ENCODE results near the gene SF3B4. TPM values are rescaled to one million over a fixed set of nuclear protein-coding genes. Genes with fewer than 3 reads are reported as not detected.
A peak's percentile ranks its signal among the peaks of the same experiment; 100 is the strongest.

The SF3B4 gene
- total RNA-seq, 2 donors from 2014 or later = 85.8 to 93.8 TPM

DNA sequence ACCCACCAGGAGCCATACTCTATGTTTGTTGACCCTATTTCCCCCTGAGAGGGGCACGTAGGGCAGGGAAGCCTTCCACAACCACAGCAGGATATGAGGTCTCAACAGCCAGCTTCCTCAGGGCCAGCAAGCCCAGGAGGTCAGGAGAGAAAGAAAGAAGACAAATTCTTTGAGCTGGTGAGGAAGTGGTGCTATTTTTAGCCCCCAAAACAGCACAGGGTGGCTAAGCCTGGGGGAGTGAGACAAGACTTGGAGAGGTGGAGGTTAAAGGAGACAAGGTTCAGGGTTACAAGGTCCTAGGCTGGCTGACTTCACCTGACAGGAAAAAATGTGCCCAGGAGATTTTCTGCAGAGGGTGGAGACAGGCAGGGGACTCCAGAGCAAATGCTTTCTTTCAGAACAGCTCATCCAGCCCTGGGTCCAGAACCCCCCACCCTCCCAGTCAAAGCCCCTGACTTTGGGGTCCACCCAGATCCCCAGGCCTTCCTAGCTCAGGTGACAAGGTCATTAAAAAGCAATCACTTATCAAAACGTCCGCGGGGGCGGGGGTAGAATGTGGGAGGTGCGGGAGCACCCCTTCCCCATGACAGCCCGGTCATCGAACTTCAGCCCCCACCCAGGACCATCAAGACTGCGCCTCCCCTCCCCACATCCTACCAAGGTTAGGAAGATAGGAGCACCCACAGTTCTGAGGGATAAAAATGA is 11.3 kb downstream of the SF3B4 start:
- Mint-ChIP-seq H3K9me3 (no peaks in the 10 kb centered on the region), H3K4me1 (peaks cover 27% of the 10 kb centered on the region), H3K4me3 (peak overlapping the region; percentile 74), H3K36me3 (ENCODE audit: low read depth) (peaks cover 7% of the 10 kb centered on the region), H3K27ac (no peak overlapping the region), H3K27me3 (ENCODE audit: insufficient read depth) (peaks cover 3% of the 10 kb centered on the region)
- H3K4me3 ChIP-seq (ENCODE audit: low read length) = peak overlapping the region; percentile 92
- 11% methylated on average over 8 of the region's 9 CpGs; no CpG with 5 or more reads in 1 of the 2 experiments for WGBS, 2 experiments (ENCODE audit: insufficient coverage in 1 of 2, insufficient read length in 1 of 2)
- no peak overlapping the region for H3K9ac ChIP-seq (ENCODE audit: extremely low read depth, low read length, poor library complexity, severe bottlenecking)
- H3K4me1 ChIP-seq (ENCODE audit: control insufficient read depth, insufficient read depth, low read length) = peaks cover 10% of the 10 kb centered on the region
- peak; percentile 50 for DNase-seq
- no peak overlapping the region for H3K27ac ChIP-seq (ENCODE audit: low read depth, low read length)
- peaks cover 3% of the 10 kb centered on the region for H3K36me3 ChIP-seq (ENCODE audit: control insufficient read depth, insufficient read depth, low read length)
- H3K9me3 ChIP-seq (ENCODE audit: control insufficient read depth, low read length) = no peaks in the 10 kb centered on the region
- no peak for TF ChIP-seq CTCF (conservative IDR thresholded peaks at IDR 0.05)
- H3K27me3 ChIP-seq (ENCODE audit: control insufficient read depth, insufficient read depth, low read length, poor library complexity, severe bottlenecking) = no peaks in the 10 kb centered on the region

DNA sequence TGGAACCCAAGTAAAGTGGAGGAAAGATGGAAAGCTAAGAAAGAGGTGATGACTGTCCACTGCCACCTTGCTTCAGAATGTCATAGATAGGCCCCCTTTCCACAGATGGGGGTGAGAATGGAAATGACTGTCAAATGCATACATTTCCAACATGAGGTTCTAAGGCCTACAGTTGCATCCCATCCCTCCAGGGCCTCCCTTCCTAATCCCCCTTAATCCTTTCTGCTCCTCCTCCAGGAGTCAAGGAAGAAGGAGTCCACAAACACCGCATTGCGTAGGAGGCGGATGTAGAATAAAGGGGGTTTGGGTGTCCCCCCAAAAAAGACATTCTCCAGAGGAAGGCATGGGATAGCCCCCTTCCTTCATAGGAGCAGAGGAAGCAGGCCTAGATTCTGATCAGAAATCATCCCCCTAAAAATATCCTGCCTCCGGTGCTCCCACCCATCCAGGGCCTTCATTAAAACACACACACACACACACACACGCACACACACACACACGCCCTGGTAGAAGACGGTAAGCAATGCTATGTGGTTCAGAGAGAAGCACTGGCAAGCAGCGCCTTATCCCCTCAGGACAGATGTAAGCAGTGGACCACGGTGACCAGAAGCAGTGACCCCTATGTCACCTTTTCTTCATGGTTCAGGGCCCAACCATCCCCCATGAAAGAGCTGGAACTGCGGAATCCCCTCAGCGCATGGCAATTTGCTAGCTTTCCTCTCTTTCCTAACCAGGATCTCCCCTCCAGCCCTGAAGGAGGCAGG is 12.0 kb downstream of the SF3B4 start:
- peaks cover 10% of the 10 kb centered on the region for H3K4me1 ChIP-seq (ENCODE audit: control insufficient read depth, insufficient read depth, low read length)
- Mint-ChIP-seq H3K9me3 (no peaks in the 10 kb centered on the region), H3K4me3 (peak overlapping the region; percentile 74), H3K4me1 (peaks cover 27% of the 10 kb centered on the region), H3K27ac (no peak overlapping the region), H3K27me3 (ENCODE audit: insufficient read depth) (peaks cover 3% of the 10 kb centered on the region), H3K36me3 (ENCODE audit: low read depth) (peaks cover 7% of the 10 kb centered on the region)
- H3K27me3 ChIP-seq (ENCODE audit: control insufficient read depth, insufficient read depth, low read length, poor library complexity, severe bottlenecking) = no peaks in the 10 kb centered on the region
- DNase-seq = no peak
- 79 to 89% methylated on average over 4 to 11 of the region's 11 CpGs for WGBS, 2 experiments (ENCODE audit: insufficient coverage in 1 of 2, insufficient read length in 1 of 2)
- H3K9ac ChIP-seq (ENCODE audit: extremely low read depth, low read length, poor library complexity, severe bottlenecking) = no peak overlapping the region
- no peak for TF ChIP-seq CTCF (conservative IDR thresholded peaks at IDR 0.05)
- H3K9me3 ChIP-seq (ENCODE audit: control insufficient read depth, low read length) = no peaks in the 10 kb centered on the region
- H3K27ac ChIP-seq (ENCODE audit: low read depth, low read length) = no peak overlapping the region
- H3K36me3 ChIP-seq (ENCODE audit: control insufficient read depth, insufficient read depth, low read length) = peaks cover 7% of the 10 kb centered on the region
- H3K4me3 ChIP-seq (ENCODE audit: low read length) = no peak overlapping the region

DNA sequence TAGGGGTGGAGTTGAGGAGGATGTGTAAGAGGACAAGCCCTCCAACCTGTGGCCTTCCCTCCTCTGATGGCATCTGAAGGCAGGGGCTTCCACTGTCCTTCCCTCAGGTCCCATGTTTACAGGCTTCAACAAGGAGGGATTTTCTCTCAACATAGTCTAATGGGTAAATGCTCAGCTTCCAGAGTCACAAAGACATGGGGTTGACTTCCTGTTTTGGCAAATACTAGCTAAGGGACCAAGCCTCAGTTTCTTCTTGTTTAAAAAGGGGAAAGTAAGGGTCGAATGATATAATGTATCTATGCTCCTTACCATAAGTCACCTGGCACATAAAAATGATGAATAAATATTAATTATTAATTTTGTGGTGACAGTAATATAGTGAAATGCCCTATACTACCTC is 13.1 kb downstream of the SF3B4 start:
- Mint-ChIP-seq H3K4me1 (peaks cover 27% of the 10 kb centered on the region), H3K27me3 (ENCODE audit: insufficient read depth) (peaks cover 3% of the 10 kb centered on the region), H3K4me3 (no peak overlapping the region), H3K36me3 (ENCODE audit: low read depth) (peaks cover 15% of the 10 kb centered on the region), H3K27ac (no peak overlapping the region), H3K9me3 (no peaks in the 10 kb centered on the region)
- H3K36me3 ChIP-seq (ENCODE audit: control insufficient read depth, insufficient read depth, low read length) = peaks cover 7% of the 10 kb centered on the region
- no peak overlapping the region for H3K9ac ChIP-seq (ENCODE audit: extremely low read depth, low read length, poor library complexity, severe bottlenecking)
- no peaks in the 10 kb centered on the region for H3K9me3 ChIP-seq (ENCODE audit: control insufficient read depth, low read length)
- H3K27ac ChIP-seq (ENCODE audit: low read depth, low read length) = no peak overlapping the region
- peaks cover 10% of the 10 kb centered on the region for H3K4me1 ChIP-seq (ENCODE audit: control insufficient read depth, insufficient read depth, low read length)
- DNase-seq = no peak
- no peak overlapping the region for H3K4me3 ChIP-seq (ENCODE audit: low read length)
- H3K27me3 ChIP-seq (ENCODE audit: control insufficient read depth, insufficient read depth, low read length, poor library complexity, severe bottlenecking) = no peaks in the 10 kb centered on the region
- no CpG with 5 or more reads among the region's 1 CpG for WGBS, 2 experiments (ENCODE audit: insufficient coverage in 1 of 2, insufficient read length in 1 of 2)
- no peak for TF ChIP-seq CTCF (conservative IDR thresholded peaks at IDR 0.05)

Data from endodermal cell (in vitro differentiated cells).